GM12891 (cell line): ENCODE data around the gene OR11G2.

Source experiments
- POLR2A ChIP-seq: IDR thresholded peaks from 2 replicates; pipeline ENCODE4 v1.6.1; 2011; ENCODE audit warnings: low read depth, low read length, control low read depth
- POLR2AphosphoS5 ChIP-seq: IDR thresholded peaks from 2 replicates; pipeline ENCODE4 v1.6.1; 2011; ENCODE audit warnings: low read depth, low read length, control low read depth
- POU2F2 ChIP-seq: IDR thresholded peaks from 2 replicates; pipeline ENCODE4 v1.6.1; 2011; ENCODE audit warnings: low read depth, mild to moderate bottlenecking, control low read depth, low read length, moderate library complexity
- SPI1 ChIP-seq: IDR thresholded peaks from 2 replicates; pipeline ENCODE4 v1.6.1; 2011; ENCODE audit warnings: low read depth, low read length, control low read depth
- TAF1 ChIP-seq: IDR thresholded peaks from 2 replicates; pipeline ENCODE4 v1.6.1; 2011; ENCODE audit warnings: low read depth, low read length, control low read depth

DNA sequence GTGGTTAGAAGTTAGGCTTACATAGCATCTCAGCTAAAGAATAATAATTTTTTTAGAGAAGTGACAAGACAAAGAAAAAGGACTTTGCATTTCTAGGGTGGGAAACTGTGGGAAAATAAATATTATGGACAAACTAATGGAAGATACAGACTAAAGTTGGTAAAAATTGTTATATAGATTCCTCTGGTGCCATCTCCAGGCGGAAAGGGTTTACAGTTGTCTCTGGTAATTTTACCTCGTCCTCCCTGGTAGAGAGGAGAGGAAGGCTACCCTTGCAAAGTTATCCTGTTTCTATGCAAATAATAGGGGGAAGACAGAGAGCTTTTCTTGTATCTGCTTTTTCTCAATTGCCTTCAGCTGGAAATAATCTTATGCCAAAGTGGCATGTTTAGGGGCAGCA lies 5.2 kb downstream of the OR11G2 start:
- TF ChIP-seq POLR2A (no peak), POLR2AphosphoS5 (no peak), SPI1 (no peak), POU2F2 (no peak), TAF1 (no peak)
